Lung (tissue), 12 donors: ENCODE results near the gene THRA. TPM values are rescaled to one million over a fixed set of nuclear protein-coding genes. Genes with fewer than 3 reads are reported as not detected.
A peak's percentile ranks its signal among the peaks of the same experiment; 100 is the strongest.

ENCODE experiments used
- ATAC-seq: fragments of 200-7000 bp; cut with Tn5 transposase; one replicate; pipeline ENCODE4 v1.9.1; 2020; ENCODE audit warnings: moderate number of reproducible peaks; ENCODE audit not compliant: insufficient read depth, low FRiP score
- DNase-seq, 3 donors: peaks; one replicate each; pipeline ENCODE4 v3.0.0-alpha.2; 2013 to 2017
- H3K27ac ChIP-seq, 2 donors: one replicate each; pipeline ENCODE4 v1.5.1; 2013; ENCODE audit warnings: mild to moderate bottlenecking in 2 of 2, moderate library complexity in 2 of 2, control low read depth in 1 of 2, inconsistent platforms in 1 of 2, low read depth in 1 of 2, low read length in 1 of 2
- H3K27me3 ChIP-seq, 3 donors: one replicate each; pipeline ENCODE4 v1.5.1; 2013; ENCODE audit warnings: low read length in 2 of 3; ENCODE audit not compliant: control insufficient read depth in 3 of 3, insufficient read depth in 3 of 3
- H3K36me3 ChIP-seq, 4 donors: one replicate each; pipeline ENCODE4 v1.5.1; 2013; ENCODE audit warnings: low read length in 4 of 4, mild to moderate bottlenecking in 1 of 4, moderate library complexity in 1 of 4; ENCODE audit not compliant: control insufficient read depth in 4 of 4, insufficient read depth in 4 of 4
- H3K4me1 ChIP-seq, 5 donors: one replicate each; pipeline ENCODE4 v1.5.1; 2013; ENCODE audit warnings: low read length in 5 of 5, mild to moderate bottlenecking in 2 of 5, moderate library complexity in 1 of 5; ENCODE audit not compliant: control insufficient read depth in 5 of 5, insufficient read depth in 5 of 5
- H3K4me3 ChIP-seq: one replicate; pipeline ENCODE4 v1.5.1; 2013; ENCODE audit warnings: mild to moderate bottlenecking, control low read depth, moderate library complexity
- H3K9ac ChIP-seq, 2 donors: one replicate each; pipeline ENCODE4 v1.5.1; 2013; ENCODE audit warnings: low read length in 2 of 2, control low read depth in 1 of 2; ENCODE audit not compliant: insufficient read depth in 1 of 2
- H3K9me3 ChIP-seq, 4 donors: one replicate each; pipeline ENCODE4 v1.5.1; 2013; ENCODE audit warnings: low read length in 3 of 4, mild to moderate bottlenecking in 1 of 4, moderate library complexity in 1 of 4; ENCODE audit not compliant: control insufficient read depth in 4 of 4, insufficient read depth in 3 of 4
- WGBS, 2 donors: extraction: QIAGEN DNeasy Blood & Tissue Kit; methylation state at CpG; one replicate each; pipeline ENCODE4 v1.1.7; 2013; 5-methylcytosine and 5-hydroxymethylcytosine counted together
- polyA plus RNA-seq, 2 donors: library from polyadenylated mRNA; stranded (reverse); fragments of 200-250 nt; gene quantifications; one replicate each; pipeline ENCODE4 v1.2.1, GENCODE V29; 2013
- total RNA-seq, 2 donors: library from RNA; depleted of rRNA in 1 of 2; stranded (reverse); fragments of >200 nt in 1 of 2; gene quantifications; one replicate each; pipeline ENCODE4 v1.2.1, GENCODE V29; 2014 to 2021
- TF ChIP-seq, protein P1 (sequence below): IDR thresholded peaks from 2 replicates; pipeline ENCODE4 v1.5.1; 2012; ENCODE audit warnings: mild to moderate bottlenecking; ENCODE audit errors: control extremely low read depth, extremely low read depth
- donor health status: control.
- donor health status: control.
- donor health status: Bipolar disorder and iron deficiency.
- donor health status: healthy.
- donor health status: DM: yes; HTN: yes; CAD: no.

The THRA gene
- total and polyA plus RNA-seq, 4 donors = 28.5 to 55.9 (median 37.5) TPM

DNA sequence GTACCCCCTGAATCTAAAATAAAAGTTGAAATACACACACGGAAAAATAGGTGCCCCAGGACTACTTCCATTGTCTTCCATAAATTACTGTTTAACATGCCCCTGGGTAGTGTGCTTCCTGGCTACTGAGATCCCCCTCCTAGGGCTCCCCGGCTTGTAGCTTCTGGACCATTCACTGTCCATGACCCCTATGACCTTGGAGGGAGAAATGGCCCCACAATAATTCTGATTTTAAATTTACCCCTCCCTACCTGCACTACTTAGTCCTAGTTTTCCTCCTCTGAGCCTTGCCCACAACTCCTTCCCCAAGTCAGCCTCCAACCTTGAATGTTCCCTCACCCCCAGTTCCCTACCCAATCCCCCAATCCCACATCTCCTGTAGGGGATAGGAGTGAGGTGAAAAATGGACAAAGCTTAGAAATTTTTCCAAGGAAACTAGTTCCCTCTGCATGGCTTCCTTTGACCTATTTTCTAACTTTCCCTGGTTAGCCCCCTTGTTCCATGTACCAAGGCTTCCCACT is 49.5 kb downstream of the THRA start:
- Histone ChIP-seq H3K9me3 (no peaks in the 10 kb centered on the region), H3K27me3 (no peaks in the 10 kb centered on the region), H3K4me3 (no peak overlapping the region), H3K9ac (peak overlapping the region in 1 of 2 donors; percentile 90), H3K27ac (peak overlapping the region; percentile 61 to 87), H3K4me1 (peaks cover 11 to 74% (median 53%) of the 10 kb centered on the region in 5 donors), H3K36me3 (no peaks in the 10 kb centered on the region)
- DNase-seq (no peak), ATAC-seq (no peak)
- TF ChIP-seq, protein P1, sequence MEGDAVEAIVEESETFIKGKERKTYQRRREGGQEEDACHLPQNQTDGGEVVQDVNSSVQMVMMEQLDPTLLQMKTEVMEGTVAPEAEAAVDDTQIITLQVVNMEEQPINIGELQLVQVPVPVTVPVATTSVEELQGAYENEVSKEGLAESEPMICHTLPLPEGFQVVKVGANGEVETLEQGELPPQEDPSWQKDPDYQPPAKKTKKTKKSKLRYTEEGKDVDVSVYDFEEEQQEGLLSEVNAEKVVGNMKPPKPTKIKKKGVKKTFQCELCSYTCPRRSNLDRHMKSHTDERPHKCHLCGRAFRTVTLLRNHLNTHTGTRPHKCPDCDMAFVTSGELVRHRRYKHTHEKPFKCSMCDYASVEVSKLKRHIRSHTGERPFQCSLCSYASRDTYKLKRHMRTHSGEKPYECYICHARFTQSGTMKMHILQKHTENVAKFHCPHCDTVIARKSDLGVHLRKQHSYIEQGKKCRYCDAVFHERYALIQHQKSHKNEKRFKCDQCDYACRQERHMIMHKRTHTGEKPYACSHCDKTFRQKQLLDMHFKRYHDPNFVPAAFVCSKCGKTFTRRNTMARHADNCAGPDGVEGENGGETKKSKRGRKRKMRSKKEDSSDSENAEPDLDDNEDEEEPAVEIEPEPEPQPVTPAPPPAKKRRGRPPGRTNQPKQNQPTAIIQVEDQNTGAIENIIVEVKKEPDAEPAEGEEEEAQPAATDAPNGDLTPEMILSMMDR = no peak
- WGBS, 2 donors = 13 to 18% methylated on average over 2 of the region's 2 CpGs

GRCh38 chr17:40112718-40113109 is 49.9 kb downstream of the THRA start:
- Histone ChIP-seq H3K9me3 (no peaks in the 10 kb centered on the region), H3K4me1 (peaks cover 6 to 69% (median 48%) of the 10 kb centered on the region in 5 donors), H3K36me3 (no peaks in the 10 kb centered on the region), H3K9ac (peak overlapping the region in 1 of 2 donors; percentile 90), H3K27me3 (no peaks in the 10 kb centered on the region), H3K27ac (peak overlapping the region; percentile 61 to 87), H3K4me3 (no peak overlapping the region)
- no peak for ATAC-seq
- TF ChIP-seq, protein P1 = no peak
- peak in 2 of 3 donors; percentile 64 to 82 for DNase-seq
- 56 to 74% methylated on average over 4 of the region's 4 CpGs for WGBS, 2 donors

GRCh38 chr17:40113110-40113906 is 50.5 kb downstream of the THRA start:
- 0 to 1% methylated on average over 17 of the region's 17 CpGs for WGBS, 2 donors
- Histone ChIP-seq H3K27me3 (no peaks in the 10 kb centered on the region), H3K36me3 (no peaks in the 10 kb centered on the region), H3K9me3 (no peaks in the 10 kb centered on the region), H3K9ac (peak overlapping the region in 1 of 2 donors; percentile 91), H3K4me1 (peaks cover 5 to 63% (median 44%) of the 10 kb centered on the region in 5 donors), H3K27ac (peak overlapping the region; percentile 67 to 88), H3K4me3 (peak overlapping the region; percentile 25)
- TF ChIP-seq, protein P1 = peak; percentile 96
- peak; percentile 97 to 99 (median 99) for DNase-seq
- peak; percentile 74 for ATAC-seq
